HTR-8/SVneo (cell line): Measurements from ENCODE around the gene ULK4.

Experiments used
- DNase-seq: peaks from one replicate; pipeline ENCODE4 v3.0.0; 2011; ENCODE audit warnings: low spot score, mixed read lengths; ENCODE audit not compliant: insufficient read length
- FAIRE-seq: peaks from 2 replicates; lab custom pipeline; 2011; peaks lifted over from hg19 to GRCh38; lab: Jason Lieb, UNC

Gene ULK4

DNA sequence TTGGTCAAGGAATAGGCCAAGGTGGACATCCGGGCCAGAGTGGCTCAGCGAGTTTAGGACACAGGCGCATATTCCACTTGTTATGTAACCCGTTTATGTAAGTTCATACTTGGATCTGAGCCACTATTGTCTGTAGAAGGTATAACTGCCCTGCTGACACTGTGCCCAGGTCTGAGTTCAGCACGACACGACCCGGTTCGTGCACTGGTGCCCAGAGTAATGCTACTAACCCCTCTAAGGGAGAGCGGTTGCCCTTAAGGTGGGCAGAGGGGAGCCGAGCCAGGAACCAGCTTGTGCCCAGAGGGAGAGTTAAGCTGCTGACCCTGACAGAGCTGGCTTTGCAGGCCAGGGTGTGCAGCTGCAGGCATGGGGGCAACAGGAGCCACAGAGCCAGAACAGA is 1.9 kb upstream of the ULK4 start:
- FAIRE-seq (no peak), DNase-seq (no peak)

DNA sequence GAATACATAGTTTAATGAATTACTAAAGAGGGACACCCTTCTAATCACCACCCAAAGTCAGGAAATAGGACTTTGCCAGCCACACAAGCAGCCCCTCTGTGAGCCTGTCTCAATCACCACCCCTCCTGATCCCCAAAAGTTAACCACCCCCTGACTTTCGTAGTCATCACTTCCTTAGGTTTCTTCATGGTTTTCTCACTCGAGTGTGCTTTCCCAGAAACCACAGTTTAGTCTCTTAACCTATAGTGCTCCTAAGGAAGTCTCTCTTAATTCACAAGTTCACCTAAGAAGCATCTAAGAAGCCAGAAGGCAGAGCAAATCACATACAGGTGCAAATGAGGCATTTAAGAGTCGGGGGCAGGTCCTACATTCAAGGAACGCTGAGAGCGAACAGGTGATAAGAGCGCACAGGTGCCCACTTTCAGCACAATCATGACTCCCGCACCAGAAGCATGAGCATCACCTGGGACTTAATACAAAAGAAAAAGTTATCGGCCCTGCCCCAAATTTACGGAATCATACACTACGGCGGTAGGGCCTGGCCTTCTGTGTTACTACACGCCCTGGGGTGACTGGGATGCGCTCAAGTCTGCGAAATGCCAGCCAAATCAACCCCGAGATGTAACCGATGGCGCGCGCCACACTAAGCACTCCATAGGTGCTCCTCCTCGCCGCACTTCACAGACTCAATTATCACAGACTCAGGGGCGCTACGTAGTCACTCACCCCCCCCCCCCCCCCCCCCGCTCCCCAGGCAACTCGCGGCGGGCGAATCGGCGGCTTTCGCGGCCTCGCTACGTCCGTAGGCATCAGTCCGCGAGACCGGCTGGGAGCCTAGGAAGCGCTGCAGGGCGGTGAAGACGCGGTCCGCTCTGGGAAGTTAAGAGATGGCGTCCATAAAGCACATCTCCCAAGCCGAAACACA is 815 bp downstream of the ULK4 start:
- DNase-seq (peak; percentile 20), FAIRE-seq (no peak)

DNA sequence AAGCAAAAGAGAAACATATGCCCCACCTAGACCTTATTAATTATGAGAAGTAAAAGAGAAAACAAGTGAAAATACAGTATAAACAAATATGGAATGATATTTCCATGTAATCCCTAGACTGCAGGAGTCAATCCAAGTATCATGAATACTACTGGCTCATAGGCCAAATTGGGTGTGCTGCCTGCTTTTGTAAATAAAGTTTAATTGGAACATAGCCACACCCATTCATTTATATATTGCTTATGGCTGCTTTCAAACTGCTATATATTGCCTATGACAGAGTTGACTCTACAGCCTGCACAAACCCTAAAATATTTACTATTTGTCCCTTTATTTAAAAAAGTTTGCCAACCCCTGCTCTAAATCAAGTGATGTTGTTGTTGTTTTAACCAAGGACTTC is 5.3 kb downstream of the ULK4 start:
- FAIRE-seq = no peak
- DNase-seq = no peak

DNA sequence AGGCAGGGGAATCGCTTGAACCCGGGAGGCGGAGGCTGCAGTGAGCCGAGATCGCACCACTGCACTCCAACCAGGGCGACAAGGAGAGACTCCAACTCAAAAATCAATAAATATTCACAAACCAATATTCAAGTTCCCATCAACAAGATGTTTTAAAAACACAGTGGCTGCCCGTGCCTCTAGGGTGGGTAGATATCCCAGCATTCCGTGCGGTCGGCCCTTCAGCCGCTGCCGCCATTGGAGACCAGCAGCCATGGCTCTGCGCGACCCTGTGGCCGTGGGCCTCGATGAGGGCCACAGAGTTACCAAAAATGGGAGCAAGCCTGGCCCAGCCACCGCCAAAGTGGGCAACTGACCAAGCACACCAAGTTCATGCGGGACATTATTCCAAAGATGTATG is 6.7 kb downstream of the ULK4 start:
- DNase-seq (no peak), FAIRE-seq (no peak)

DNA sequence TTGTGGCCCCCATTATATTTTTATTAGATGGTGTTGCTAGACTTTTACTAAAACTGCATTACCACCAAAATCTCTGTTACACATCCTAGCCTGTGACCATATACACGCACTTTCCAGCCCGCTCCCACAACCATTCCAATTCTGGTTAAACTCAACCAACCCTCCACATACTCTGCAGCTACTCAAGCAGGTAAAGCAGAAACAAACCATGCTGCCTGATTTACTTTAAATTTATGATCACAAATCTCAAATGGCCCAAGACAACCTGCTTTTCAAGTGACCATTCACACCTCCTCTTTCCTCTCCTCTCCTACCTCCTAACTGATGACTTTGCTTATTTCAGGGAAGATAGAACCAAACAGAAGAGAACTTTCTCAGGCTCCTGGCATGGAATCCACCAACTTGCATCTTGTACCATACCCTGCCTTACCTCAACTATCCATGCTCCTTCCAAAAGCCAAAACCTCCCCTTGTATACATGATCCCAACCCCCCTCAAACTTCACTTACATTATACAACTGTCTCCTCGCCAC is 18.5 kb downstream of the ULK4 start:
- DNase-seq = no peak
- FAIRE-seq = no peak

DNA sequence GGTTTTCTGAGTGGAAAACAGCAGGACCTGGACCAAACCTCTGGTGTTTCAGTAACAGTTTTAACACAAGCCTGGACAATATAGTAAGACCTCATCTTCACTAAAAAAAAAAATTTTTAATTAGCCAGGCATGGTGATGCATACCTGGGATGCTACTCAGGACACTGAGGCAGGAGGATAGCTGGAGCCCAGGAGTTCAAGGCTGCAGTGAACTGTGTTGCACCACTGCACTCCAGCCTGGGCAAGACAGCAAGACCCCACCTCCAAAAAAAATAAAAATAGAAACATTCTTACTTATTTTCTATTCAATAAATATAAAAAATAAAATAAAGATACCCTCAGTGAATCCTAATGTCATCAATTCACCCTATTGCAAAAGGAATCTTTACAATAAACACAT is 21.5 kb downstream of the ULK4 start:
- no peak for DNase-seq
- no peak for FAIRE-seq

DNA sequence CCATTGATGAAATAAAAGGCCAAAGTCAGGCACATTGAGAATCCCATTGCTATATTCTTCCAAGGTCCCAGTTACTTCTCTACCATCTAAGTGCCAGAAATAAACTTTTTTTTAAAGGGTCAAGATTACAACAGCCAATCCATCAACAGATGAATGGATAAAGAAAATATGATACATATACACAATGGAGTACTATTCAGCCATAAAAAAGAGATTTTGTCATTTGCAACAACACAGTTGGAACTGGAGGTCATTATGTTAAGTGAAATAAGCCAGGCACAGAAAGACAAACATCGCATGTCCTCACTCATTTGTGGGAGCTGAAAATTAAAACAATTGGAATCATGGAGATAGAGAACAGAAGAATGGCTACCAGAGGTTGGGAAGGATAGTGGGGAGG is 25.5 kb downstream of the ULK4 start:
- DNase-seq = no peak
- FAIRE-seq = no peak

DNA sequence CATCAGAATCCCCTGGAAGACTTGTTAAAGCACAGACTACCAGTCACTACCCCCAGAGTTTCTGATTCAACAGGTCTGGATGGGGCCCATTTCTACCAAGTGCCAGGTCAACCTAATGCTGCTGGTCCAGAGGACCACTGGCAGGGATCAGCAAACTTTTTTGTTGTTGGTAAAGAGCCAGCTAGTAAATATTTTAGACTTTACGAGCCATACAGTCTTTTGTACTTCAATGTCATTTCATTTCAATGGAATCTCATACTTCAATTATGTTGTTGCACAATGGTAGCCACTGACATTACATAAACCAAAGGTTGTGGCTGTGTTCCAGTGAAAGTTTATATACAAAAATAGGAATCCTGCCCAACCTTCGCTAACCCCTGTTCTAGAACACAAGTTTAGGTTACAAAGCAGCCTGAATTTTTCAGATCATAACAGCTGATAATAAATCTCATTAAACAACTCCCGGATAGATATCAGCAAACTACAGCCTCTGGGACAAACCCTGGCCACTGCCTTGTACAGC is 28.7 kb downstream of the ULK4 start:
- DNase-seq = peak; percentile 18
- FAIRE-seq = no peak

DNA sequence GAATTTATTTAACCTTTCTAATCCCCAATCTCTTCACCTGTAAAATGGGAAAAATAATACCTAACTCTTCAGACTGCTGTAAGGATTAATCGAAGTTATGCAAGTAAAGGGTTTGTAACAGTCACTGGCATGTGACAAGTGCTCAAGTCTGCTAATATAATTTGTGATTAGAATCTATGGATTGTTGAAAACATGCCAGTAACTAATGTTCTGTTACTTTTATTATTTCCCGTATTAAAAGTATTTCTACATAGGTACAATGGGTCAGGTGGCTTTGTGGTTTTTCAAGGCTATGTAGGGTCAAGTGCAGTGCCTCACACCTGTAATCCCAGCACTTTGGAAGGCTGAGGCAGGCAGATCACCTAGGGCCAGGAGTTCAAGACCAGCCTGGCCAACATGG is 29.4 kb downstream of the ULK4 start:
- no peak for DNase-seq
- FAIRE-seq = no peak

DNA sequence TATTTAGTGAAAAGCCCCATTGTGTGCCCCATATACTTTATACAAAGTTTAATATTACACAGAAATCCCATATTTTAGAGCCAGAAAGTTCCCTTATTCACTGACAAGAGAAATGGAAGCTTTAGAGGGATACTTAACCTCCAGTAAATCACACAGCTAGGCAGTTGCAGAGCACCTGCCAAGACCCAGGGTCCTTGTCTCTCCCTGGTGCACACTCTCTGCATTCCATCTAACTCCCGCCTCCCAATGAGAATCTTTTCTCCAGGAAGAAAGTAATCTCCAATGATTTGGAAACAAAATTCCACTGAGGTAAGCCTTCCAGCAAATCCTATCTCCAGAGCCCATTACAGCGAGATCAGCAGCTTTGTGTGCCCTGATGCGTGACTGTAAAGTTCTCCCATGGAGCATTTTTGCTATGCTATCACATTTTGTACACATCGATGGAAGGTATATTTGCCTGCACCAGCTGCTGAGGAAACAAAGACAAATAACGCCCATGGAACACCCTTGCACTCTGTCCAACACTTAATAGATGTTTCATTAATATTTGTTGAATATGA is 41.4 kb downstream of the ULK4 start:
- DNase-seq (no peak), FAIRE-seq (no peak)

DNA sequence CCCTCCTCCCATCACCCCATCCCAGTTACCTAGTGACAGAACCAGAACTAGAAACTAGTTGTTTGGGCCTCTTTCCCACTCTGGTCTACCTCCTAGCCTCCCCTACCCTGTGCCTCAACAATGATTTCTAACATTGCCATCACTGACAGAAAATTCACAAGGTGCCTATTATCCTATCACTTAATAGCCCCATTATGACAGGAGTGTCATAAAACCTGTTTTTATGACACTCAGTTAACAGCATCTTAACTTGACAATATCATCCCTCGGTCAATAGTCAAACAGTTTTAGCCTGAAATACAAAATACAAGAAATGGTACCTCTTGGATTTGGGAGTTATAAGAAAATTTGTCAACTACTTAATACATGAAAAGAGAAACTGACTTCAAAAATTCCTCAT is 46.5 kb downstream of the ULK4 start:
- FAIRE-seq (no peak), DNase-seq (no peak)

DNA sequence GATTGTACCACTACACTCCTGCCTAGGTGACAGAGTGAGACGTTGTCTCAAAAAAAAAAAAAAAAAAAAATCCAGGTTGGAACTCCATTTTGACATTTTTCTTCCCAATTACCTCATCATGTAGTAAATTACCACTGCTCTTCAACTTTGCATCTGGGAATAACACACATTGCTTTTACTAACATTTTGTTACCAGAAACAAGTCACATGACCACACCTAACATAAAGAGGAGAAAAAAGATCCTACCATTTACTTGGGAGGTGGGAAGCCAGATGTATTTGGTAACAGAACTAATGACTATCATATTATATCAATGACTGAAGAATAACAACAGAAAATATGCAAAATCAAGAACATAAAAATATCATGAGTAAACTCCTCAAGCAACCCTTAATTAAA is 49.6 kb downstream of the ULK4 start:
- DNase-seq (no peak), FAIRE-seq (no peak)

DNA sequence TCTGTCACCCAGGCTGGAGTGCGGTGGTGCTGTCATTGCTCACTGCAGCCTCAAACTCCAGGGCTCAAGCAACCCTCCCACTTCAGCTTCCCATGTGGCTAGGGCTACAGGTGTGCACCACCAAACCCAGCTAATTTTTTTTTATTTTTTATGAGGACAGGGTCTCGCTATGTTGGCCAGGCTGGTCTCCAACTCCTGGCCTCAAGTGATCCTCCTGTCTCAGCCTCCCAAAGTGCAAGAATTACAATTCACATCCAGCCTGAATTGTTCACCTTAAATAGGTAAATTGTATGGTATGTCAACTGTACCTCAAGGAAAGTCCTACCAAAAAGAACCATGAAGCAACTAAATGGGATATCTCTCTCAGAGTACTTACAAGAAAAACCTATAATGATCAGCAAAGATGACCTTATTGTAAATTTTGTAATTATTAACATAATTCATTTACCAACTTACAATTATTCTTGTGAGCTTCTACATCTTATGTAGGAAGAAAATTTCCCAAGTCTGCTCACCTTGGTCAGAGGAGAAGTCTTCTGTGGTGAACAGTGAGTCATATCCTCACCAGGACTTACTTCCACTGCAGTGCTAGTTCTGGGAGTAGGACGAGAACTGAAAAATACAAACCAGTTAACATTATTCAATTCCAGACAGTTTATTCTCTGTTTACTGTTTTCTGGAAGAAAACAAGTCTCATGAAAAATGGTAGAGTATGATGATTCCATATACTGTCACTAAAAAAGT is 54.4 kb downstream of the ULK4 start:
- FAIRE-seq (no peak), DNase-seq (no peak)

DNA sequence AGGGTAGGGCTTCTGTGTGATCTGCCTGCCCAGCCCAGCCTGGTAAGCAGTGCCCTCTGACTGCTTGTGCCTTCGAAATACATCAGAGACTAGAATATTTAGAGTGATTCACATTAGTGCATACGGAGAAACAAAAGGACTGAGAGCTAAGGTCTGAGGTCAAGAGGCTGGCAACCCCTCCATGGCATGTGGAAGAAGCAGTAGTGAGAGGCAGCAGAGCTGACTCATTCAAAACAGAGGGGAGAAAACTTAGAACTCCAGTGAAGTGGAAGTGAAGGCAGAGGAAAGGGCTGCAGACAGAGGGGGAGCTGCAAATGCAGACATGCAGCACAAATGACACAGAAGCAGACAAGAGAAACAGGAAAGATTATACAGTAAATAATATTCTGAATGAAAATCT is 61.6 kb downstream of the ULK4 start:
- DNase-seq (peak; percentile 9), FAIRE-seq (no peak)

DNA sequence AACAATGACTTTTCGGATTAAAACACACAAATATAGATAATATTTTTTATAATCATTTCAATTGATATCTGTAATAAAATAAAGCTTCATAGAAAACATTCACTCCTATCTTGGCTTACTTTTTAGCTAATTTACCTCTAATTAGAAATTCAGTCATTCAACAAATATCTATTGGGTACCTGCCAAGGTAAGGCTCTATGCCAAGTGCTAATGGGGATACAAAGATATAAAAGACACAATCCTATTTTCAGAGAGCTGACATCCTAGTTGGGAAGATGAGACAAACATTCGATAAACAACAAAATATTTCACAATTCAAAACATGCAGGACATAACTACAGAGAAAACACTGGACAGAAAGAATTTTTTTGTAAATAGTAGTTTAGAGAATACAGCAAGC is 63.3 kb downstream of the ULK4 start:
- FAIRE-seq (no peak), DNase-seq (no peak)

DNA sequence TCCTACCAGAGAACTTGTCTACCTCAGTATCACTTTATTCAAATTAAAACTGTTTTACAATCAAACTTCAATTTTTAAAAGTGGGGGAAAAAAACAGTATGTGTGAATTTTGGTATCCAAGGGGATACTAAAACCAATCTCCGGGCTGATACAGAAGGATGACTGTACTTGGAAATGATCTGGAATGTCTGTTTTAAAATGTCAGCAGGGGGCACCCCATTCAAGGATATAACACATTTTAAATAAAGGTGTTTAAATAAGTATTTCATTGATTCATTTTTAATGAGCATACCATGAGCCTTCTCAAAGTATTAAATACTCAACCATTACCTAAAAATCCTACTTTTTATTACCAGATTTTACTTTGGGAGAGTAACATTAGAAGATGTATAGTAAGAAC is 67.9 kb downstream of the ULK4 start:
- DNase-seq (peak; percentile 15), FAIRE-seq (no peak)

DNA sequence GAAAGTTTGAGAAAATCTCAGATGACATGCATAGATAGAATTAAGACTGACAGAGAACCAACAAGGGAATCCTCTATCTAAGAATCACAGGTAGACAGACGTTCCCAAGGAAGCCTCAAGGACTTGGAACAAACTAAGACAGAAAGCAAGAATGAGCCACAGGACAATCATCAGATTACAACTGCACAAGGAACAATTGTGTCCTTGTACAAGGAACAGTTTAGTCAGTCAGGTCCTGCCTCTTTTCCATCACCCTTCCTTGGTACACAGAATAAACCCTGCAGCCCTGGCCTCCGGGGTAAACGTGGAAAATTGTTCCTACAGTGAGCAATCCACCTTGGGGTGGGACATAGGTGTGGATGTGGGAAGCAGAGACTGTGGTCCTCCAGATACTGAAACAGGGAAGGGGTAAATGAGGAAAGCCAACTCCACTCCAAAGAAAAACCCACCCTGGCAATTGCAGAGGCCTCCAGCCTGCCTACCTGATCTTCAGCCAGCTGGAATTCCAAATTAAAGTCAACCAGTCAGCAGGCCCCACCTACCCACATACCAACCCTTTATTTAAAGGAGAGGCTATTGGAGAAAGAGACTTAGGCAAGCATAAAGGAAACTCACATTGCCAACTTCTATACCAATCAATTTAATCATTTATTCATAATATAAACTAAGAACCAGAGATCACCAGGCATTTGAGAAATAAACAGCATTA is 73.4 kb downstream of the ULK4 start:
- FAIRE-seq (no peak), DNase-seq (no peak)

DNA sequence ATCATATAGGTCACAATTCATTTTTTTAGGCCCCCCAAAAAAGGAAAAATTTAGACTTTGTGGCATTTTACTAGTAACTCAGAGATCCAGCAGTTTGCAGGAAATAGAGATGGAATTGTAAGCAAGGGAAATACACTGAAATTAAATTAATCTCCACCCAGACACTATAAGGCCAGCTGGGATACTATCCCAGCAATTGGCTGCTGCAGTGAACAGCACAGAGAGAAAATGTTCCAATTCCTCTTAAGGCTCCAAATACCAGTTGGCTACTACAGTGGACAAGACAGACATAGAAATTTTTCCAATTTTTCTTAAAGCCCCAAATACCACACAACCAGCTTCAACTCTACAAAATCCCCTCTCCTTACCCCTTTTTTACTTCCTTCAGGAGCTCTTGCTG is 78.9 kb downstream of the ULK4 start:
- FAIRE-seq (no peak), DNase-seq (no peak)

DNA sequence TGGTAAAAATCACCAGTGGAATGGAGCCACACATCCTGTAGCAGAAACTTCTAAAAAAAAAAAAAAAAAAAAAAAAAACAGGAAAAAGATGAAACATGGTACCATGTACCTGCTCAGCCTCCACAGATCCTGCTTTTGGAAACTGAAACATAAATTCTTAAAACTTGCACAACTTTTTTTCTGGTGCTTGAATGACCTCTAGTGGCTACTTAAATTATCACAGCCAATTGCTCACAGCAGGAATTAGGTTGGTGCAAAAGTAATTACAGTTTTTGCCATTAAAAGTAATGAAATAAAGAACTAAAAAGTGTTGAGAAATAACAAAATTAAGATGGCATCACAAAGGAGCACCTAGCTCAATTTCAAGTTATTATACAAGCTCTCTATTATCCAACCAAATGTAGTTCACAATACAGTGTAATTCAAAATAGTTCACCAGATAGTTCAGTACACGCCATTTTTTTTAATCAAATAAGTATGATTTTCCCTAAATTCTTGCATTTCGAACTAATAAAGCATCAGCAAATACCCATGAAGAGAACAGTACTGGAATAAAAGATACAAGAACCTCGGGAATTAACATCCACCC is 80.6 kb downstream of the ULK4 start:
- DNase-seq (peak; percentile 15), FAIRE-seq (no peak)

DNA sequence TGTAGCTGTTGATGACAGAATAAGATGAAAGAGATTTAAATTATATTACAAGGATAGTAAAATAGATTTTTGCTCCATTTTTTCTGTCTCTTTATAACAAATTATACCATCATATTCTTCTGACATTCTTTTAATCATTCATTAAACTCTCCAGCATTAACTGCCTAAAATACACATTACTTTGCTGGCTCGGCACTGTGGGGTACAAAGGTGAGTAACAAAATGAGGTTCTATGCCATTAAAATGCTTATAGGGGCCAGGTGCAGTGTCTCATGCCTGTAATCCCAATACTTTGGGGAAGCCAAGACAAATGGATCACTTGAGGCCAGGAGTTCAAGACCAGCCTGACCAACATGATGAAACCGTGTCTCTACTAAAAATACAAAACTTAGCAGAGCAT is 81.5 kb downstream of the ULK4 start:
- DNase-seq (no peak), FAIRE-seq (no peak)
